Measurements from ENCODE around the gene GIT1.

GRCh38 chr17:29577001-29577370 is 12.5 kb downstream of the GIT1 start:
- TF ChIP-seq CTCF (conservative IDR thresholded peaks at IDR 0.05; ENCODE audit: low read depth, low read length) (no peak), EZH2phosphoT487 (IDR thresholded peaks at IDR 0.05; ENCODE audit: borderline replicate concordance, low read length) (no peak), EZH2 (IDR thresholded peaks at IDR 0.05; ENCODE audit: low read length, unreplicated experiment) (no peak)
